GM21786 (cell line): ENCODE data around the gene ABCF3.

Experiments
- ATAC-seq: cut with Tn5 transposase; IDR thresholded peaks from one replicate; pipeline ENCODE4 v1.9.1; 2021; ENCODE audit not compliant: unreplicated experiment

ABCF3 gene

GRCh38 chr3:184230081-184230602 lies 44.1 kb downstream of the ABCF3 start:
- ATAC-seq = no peak

DNA sequence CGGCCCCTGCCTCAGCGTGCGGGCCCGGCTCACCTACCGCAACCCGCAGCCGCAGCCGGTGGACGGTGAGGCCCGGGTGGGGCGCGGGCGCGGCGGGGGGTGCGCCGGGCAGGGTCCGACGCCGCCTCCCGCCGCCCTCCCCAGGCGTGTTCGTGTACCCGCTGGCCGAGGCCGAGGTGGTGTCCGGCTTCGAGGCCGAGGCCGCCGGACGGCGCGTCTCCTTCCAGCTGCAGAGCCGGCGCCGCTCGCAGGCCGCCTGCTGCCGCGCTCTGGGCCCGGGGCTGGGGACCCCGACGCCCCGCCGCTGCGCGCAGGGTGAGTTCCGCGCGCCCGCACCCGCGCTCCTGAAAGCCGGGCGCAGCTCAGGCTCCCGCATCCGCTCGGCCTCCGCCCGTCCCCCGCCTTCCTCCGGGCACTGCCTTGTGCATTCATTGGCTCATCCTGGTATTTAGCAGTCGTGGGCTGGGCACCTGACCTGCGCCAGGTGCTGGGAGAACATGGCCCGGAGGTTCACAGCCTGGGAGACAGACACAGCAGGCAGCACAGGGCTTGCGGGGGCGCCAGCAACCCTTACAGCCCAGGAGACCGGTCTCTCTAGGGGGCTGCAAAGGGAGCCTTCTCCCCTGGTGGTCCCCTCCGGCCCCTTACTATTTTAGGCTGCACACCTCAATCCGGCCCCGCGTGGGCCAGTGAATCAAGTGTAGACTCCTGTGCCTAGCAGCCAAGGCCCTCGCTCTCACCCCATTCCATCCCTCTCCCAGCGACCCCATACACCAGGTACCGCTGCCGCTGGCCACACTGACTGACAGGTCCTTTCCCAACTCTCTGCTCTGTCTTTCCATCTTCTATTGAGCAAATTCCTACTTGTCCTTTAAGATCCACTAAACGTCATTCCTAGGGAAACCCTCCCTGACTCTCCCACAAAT lies 44.9 kb downstream of the ABCF3 start:
- no peak for ATAC-seq

DNA sequence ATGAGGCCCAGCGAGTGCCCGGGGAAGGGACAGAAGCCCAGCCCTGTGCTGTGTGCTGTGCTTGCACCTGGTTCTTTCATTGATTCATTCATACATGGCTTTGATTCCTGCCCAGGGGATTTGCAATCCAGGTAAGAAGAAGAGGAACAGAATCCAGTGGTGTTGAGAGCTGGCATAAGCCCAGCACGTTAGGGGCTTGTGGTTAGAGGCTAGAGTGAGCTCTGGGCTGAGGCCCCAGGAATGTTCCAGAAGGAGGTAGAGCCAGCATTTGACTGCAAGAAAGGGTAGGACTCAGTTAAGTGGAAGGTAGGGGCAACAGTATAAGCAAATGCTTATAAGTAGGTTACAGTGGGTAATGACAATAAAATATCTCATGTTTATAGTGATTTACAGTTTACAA lies 45.7 kb downstream of the ABCF3 start:
- ATAC-seq = no peak

- no peak for ATAC-seq
Measured at GRCh38 chr3:184233127-184233843, 47.3 kb downstream of the ABCF3 start.

- no peak for ATAC-seq
Measured at GRCh38 chr3:184234224-184234623, 48.2 kb downstream of the ABCF3 start.

DNA sequence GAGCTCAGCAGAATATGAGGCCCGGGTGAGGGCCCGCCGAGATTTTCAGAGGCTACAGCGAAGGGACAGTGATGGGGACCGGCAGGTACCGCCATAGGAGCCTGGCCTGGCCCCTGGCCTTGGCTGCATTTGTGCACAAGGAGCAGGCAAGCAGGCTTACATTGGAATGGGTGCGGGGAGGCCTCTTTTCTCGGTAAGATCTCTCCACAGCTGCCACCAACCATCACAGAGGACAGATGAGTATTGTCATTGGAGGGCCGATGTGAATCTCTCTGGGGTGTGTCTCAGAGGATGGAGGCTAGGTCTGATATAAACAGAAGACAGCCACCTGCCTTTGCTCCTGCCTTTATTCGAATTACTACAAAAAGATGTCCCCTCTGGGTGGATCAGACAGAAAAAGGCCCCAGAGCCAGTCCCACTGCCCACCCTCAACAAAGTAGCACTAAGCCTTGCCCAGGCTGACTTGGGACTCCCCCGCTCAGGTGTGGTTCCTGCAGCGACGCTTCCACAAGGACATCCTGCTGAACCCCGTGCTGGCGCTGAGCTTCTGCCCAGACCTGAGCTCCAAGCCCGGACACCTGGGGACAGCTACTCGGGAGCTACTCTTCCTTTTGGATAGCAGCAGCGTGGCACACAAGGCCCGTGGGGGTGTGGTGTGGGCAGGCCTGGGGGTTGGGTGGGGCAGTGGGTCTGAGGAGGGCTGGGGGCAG lies 48.8 kb downstream of the ABCF3 start:
- ATAC-seq = no peak

GRCh38 chr3:184235381-184236032 lies 49.5 kb downstream of the ABCF3 start:
- no peak for ATAC-seq

DNA sequence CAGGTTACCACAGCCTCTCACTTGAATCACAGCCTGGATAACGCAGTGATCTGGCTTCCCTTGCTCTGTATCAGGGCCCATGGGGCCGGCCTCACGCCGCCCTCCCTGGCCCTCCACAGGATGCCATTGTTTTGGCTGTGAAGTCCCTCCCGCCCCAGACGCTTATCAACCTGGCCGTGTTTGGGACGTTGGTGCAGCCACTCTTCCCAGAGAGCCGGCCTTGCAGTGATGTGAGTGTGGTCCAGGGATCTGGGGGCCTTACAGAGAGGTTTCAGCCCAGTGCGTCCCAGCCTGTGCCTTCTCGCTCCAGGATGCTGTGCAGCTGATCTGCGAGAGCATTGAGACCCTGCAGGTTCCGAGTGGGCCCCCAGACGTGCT lies 50.0 kb downstream of the ABCF3 start:
- no peak for ATAC-seq

- ATAC-seq = no peak
Measured at GRCh38 chr3:184236636-184237035, 50.6 kb downstream of the ABCF3 start.

DNA sequence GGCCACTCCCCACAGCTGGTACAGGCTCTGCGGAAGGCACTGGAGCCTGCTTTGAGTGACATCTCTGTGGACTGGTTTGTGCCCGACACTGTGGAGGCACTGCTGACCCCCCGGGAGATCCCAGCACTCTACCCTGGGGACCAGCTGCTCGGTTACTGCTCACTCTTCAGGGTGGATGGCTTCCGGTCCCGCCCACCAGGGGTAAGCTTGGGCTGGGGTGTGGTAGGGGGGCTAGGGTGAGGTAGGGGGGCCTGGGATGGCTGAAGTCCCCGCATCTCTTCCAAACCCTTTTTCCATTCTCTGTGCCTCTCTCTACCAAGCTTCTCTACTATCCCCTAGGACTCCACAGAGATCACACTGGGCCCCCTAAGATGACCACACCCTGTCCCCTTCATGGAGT lies 51.2 kb downstream of the ABCF3 start:
- no peak for ATAC-seq

DNA sequence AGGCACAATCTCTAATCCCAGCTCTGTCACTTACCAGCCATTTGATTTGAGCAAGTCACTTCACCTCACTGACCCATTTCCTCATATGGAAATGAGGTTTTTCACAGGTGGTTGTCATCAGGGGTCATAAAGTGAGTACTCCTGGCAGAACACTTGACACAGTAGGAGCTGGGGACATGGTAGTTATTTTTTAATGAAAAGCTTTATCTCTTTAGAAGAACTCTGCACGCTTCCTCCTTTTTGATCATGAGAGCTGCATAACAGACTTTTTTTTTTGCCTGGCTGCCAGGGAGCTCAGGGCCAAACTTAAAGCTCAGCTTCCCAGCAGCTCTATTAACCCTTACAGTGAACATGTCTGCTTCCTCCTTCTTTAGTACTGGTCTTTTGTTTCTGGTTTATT lies 51.8 kb downstream of the ABCF3 start:
- no peak for ATAC-seq

DNA sequence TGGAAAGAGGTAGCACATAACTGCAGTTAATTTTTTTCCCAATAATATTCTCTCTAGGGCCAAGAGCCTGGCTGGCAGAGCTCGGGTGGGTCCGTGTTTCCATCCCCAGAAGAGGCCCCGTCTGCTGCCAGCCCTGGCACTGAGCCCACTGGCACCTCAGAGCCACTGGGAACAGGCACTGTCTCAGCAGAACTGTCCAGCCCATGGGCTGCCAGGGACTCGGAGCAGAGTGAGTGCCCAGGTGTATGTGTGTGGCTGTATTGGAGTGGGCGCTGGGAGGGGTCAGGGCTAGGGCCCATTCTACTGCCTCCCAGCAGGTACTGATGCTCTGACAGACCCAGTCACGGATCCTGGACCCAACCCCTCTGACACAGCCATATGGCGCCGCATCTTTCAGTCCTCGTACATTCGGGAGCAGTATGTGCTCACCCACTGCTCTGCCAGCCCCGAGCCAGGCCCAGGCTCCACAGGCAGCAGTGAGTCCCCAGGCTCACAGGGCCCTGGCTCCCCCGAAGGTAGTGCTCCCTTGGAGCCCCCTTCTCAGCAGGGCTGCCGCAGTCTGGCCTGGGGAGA lies 52.3 kb downstream of the ABCF3 start:
- no peak for ATAC-seq

GRCh38 chr3:184239221-184239620 lies 53.2 kb downstream of the ABCF3 start:
- no peak for ATAC-seq

DNA sequence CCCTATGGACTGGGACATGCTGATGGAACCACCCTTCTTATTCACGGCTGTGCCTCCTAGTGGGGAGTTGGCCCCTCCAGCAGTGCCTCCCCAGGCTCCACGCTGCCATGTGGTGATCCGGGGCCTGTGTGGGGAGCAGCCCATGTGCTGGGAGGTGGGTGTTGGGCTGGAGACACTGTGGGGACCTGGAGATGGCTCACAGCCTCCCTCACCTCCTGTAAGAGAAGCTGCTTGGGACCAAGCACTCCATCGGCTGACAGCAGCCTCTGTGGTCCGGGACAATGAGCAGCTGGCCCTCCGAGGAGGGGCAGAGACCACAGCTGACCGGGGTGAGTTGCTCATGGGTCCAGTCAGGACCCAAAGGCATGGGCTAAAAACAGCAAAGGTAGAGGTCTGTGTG lies 53.7 kb downstream of the ABCF3 start:
- ATAC-seq = no peak

DNA sequence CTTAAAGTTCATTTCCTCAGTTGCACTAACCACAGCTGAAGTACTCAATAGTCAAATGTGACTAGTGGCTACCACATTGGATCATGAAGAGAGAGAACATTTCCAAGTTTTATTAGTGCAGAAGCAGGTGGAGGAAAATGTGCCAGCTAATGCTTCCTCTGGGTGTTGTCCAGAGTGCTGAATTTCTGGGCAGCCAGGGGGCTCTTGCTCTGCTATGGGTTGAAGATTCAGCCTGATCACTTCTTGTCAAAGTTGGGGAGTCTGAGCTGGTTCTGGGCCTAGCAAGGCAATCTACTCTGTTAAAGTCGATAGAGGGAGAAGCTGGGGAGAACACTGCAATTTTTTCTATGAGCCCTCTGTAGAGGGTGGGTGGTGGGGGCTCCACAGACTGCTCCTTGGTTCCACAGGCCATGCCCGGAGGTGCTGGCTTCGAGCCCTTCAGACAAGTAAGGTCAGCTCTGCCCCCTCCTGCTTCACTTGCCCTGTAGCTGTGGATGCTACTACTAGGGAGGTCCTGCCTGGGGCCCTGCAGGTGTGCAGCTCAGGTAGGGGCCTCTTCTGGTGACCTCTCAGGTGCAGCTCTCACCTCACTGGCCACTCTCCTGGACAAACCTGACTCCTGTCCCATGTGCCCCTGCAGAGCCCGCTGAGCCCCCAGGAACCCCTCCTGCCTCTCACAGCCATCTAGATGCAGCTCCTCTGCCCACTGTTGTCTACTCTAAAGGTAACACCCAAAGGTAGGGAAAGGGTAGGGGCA lies 54.6 kb downstream of the ABCF3 start:
- no peak for ATAC-seq

- ATAC-seq = no peak
Measured at GRCh38 chr3:184241141-184241446, 55.1 kb downstream of the ABCF3 start.

GRCh38 chr3:184241447-184242296 lies 55.7 kb downstream of the ABCF3 start:
- no peak for ATAC-seq

DNA sequence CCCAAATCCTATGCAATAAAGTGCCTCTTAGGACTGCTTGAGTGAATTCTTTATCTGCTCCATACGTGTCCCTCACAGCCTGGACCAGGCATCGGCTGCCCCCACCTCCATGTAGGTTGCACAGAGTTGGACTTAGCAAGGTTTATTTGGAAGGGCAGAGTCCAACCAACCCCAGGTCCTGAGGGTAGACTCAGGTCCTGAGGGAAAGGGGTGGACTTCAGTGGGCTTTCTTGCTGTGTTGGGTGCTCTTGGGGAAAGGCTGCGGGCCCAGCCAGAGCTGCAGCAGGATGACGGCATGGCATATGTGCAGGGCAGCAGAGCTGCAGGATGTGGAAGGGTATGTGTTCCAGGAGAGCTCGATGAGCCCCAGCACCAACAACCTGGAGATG lies 56.3 kb downstream of the ABCF3 start:
- ATAC-seq = no peak
